GM19238 (cell line): ENCODE measurements around the gene C1QTNF3.
"Not testable (repeated sequence)": the region's sequence is repeated elsewhere in the genome, so short reads cannot be mapped to it uniquely, and the experiment has no call there.

Source experiments
- DNase-seq: peaks from one replicate; pipeline ENCODE4 v3.0.0; 2011; ENCODE audit warnings: low spot score; ENCODE audit not compliant: insufficient read length

The C1QTNF3 gene

DNA sequence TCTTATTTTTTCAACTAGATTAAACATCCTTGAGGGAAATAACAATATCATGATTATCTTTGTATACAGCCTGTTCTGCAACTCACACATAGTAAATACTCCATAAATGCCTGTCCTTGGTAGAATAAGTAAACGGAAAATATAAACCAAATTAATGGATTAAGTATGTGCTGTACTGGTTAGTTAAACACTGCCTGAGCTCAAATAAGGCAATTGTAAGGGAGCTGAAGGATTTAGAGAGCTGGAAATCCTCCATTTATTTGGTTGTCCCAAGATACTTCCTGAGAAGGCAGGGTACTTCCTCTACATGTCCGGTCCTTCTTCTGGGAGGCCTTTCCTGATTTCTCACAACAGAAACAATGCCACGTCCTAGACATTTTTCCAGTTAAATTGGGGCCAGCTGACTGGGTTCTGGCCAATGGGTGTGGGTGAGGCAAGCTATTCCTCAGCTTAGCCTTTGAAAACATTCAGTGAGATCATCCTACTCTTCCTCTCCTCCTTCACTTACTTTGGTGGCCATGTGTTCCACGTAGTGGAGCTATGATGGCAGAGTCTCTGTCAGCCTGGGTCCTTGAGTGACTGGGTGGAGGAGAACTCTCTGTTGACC is 8.5 kb upstream of the C1QTNF3 start:
- no peak for DNase-seq

DNA sequence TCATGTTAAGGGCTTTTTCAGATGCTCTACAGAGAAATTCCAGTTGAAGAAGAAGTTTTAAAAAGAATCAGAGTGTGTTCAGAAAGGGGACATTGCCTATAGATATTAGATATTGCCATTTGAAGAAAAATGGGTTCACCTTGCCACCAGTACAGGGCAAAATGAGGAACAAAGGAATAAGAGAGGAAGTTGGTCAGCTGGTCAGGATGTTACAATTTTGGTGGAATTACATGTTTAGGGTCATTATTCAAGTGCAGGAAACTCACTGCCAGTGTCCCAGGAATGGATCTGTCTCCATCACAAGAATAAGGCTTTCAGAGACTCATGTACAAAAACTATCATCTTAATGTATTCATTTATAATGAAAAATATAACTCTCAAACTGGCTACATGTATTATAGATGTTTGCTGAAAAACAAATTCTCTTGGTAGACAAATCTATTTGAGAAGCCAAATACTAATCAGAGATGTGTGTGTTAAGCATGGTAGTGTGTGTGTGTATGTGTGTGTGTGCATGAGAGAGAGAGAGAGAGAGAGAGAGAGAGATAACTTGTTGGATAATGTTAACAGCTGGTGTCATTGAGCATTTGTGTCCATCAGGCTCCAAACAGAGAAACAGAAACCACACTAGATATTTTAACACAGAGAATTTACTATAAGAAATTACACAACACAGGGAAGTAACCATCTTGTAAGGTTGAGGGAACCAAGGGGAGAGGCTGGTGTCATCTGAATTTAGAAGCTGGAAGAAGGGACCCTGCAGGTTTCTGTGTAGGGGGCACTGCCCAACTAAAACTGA is 5.0 kb upstream of the C1QTNF3 start:
- DNase-seq = no peak

DNA sequence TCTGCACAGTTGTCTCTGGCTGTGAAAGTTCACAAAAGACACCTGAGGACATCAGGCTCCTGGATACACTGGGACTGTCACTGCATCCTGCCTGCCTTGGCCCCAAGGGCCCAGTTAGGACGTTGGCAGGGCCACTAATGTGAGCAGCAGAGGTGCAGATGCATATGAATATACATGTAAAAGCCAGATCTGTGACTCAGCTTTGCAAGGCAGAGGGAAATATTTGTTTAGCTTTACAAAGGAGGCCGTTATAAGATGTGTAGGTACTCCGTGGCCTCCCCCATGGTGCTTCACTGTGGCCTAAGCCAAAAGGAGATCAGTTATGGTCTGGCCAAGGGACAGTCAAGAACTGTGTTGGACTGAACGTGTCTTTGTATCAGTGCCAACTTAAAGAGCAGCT is 4.1 kb upstream of the C1QTNF3 start:
- DNase-seq = no peak

DNA sequence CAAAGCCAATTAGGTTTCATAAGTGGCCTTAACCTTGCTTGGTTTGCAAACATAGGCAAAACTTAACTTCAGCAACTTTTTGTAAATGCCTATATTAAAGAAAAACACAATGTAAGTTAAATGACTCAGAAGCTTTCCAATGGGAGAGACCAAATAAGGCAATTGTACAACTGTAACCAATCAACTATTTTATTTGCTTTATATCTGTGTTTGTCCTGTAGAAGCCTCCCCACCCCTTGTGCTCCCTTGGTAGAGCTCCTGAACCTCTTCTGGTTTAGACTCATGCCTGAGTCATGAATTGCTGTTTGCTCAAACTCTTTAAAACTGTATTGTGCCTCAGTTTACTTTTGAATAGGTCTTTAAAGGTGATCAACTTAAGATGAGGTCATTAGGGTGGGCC is 3.0 kb upstream of the C1QTNF3 start:
- no peak for DNase-seq

DNA sequence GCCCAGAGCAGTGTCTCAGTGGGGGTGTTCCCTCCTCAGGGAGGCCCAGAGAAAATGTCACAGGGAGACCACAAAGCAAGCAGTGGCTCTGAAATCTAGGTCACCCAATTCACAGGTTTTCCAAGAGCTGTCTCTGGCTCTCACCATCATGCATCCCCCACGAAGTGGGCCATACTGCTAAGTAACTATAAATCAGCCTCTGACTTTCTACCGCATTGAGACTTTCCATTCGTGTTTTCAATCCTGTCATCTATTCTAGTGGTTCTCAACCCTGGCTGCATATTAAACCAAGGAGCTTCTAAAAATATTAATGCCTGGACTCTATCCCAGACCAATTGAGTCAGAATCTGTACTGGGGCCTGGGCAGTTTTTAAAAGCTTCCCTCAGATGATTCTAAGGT is 2.0 kb upstream of the C1QTNF3 start:
- DNase-seq = no peak

DNA sequence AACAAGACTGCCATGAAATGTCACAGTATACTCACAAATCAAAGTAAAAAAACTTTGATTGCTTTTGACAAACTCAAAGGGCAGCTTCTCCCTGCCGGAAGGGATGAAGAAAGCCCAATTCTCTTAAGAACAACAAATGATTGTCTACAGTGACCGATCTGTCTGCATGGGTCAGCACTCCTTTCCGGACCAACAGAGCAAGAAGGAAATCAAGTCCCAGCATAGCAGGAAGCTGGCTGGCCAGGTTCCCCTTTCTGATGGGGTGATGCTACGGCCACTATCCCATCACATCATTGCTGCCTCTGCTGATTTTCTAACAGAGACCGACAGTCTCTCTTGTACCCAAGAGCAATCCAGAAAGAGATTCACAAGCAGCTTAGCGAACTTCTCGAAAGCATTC is 692 bp downstream of the C1QTNF3 start:
- no peak for DNase-seq

DNA sequence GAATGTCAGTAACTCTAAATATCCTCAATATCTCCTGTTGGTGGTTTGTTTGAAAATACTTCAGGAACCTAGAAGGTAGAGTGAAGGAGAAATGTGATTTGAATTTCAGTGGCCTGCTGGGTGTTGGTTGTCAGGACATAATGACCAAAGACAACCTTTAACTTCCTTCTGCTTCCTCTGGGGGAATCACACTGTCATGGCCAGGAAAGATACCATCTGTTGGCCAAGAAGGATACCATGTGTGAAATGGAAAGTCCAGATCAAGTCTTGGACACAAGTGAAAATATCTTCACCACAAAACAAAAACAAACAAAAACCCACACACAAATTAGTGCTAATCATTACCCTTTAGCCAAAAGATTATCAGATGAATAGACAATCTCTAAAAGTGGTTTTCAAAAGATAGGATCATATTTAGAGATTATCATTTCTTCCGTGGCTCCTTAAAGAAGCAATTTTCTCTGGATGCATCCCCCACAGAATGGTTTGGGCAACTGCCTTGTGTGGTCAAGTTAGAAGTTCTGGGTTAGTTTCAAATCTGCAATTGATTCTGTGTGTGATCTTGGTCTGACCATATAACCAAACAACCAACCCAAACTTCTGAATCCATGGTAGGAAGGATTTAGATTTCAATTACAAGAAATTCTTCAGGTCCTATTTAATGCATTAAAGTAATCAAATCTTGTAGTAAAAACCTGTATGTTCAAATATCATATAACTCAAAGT is 1.6 kb downstream of the C1QTNF3 start:
- DNase-seq = no peak

DNA sequence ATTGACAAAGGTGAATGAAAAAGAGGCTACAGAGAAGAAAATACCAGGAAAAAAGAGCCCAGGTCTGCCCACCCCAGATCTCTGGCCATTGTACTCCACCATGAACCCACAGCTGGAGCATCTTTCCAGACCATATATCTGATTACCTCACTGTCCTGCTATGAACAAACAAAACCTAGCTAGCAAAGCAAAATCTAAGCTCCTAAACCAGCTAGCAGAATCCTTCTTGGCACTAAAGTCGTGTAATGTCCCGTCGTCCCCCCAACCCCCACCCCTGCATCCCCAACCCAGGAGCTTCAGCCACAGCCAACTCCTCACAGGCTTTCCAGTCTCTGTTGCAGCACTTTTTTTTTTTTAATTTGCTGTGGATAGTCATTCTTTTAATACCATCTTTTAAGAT is 2.5 kb downstream of the C1QTNF3 start:
- DNase-seq = no peak

DNA sequence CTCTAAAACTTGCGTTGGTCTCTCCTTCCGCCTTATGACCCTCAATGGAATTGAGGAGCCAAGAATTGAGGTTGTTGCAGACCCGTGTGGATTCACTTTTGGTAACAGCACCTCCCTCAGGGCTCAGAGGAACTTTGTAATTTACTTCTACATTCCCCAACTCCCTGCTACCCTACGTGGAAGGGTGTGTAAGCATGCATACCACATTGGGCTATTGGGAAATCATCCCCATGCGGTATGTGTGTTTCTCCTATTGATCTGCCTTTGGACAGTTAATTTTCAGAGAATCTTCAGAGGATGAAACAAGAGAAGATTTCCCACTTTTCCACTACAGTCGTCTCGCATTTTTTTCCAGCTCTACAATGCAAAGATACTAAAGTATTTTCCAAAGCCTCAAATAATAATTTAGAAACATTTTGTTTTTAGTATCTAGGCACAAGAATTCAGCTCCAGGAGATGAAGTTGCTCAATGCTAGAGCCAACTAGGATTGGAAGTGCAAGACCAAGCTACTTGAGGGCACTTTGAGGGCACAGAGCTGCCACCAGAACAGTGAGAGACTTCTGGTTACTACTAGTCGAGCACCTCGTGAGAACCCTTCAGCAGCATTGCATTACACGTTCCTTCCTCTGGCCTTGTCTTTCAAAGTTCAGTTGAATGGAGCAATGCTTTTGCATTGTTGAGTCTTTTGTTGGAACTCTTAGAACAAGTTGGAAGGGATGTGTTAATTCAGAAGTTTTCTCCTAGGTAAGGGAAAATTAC is 3.4 kb downstream of the C1QTNF3 start:
- DNase-seq = no peak

DNA sequence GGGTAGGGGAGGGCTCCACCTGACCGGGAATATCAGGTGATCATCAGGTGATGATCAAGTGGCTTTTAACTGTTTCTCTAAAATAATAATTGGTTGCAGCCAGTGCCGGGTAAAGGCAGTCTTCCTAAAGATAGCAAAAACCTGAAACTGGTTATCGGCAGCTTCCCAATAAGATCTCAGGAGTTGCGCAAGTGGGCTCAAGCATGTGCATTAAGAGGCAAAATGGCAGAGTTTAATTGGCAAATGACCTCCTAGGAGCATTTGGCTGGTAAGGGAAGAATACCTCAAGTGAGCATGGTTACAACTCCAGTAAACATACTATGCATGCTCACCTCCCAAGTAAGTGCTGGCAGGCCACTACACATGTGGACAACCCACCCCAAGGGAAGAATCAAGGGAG is 4.2 kb downstream of the C1QTNF3 start:
- no peak for DNase-seq

DNA sequence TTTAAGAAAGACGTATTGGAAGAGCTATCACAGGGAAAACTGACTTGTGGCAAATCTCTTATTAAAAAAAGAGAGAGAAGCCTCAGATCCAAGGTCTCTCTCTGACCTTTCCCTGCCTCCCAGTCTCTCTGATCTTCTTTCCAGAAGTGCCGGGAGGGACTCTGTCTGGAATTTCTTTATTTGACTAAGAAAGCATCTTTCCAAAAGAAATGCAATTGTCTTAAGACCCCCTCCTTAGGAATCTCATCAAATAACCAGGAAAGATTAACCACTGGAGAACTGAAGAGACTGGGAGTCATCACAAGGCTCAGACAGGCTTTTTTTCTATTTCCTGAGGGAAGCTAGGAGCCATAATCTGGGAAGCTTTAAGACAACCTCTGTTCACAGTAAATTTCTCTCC is 4.6 kb downstream of the C1QTNF3 start:
- no peak for DNase-seq

DNA sequence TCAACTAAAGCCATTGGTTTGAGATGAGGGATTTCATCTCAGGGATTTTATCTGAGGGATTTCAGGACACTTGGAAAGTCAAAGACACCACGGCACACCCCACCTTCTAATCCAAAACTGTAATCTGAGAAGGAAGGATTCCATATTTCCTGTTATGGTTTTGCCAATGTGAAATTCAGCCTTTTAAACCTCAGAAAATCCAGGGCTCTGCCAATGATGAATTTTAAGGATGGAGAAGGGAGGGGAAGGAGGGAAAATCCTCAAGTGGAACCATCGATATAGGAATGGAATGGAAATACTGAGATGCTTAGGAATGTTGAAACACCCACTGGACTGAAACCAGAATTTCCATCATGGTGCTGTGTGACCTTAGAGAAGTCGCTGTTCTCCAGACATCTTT is 5.3 kb downstream of the C1QTNF3 start:
- DNase-seq = no peak

DNA sequence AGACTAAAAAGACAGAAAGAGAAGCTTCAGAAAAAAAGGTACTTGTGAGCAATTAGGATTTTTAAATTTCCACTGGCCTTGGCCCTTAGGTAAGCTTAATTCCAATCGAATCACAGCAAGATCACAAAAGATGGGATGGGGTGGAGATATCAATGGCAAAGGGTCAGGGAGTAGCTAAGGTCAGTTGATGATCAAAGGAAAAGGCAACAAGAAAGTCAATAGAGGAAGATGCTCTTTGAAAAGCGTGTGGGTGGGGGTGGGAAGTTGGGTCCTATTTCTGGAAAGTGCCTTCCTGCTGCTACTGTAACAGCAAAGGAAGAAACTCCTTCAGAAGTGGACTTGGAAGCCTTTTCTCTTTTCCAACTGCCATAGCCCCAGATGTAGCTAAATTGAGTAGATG is 7.3 kb downstream of the C1QTNF3 start:
- no peak for DNase-seq

DNA sequence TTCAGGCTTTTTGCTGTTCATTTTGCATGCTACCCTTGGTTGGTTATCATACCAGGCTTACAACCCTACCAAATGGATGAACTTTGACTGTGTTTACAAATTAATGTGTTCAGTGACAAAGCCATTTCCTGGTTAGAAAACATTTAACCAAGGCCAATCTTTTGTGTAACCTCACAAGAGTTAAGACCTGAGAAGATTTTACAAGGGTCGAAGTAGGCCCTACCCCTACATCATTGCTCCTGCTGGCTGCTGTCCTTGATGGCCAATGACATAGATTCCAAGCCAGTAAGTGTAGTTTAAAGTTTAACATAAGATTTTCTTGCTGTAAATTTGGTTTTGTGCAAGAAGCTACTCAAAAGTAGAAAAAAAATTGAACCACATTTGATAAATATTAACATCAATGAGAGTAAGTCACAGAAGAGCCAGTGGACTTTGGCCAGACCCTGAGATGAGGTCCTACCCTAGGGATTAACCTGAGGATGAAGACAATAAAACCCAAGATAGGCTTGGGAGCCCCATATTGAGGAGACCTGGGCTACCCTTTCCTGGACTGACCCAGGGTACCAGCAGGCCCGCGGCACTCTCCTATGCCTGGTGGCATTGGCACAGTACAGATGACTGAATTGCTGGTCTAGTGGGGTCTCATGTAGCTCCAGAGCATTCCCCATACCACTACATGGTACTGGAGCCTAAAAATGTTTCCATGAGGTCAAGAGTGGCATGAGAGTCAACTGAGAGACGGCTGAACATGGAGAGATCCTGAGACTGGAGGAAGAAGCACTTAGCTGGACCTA is 8.3 kb downstream of the C1QTNF3 start:
- no peak for DNase-seq

DNA sequence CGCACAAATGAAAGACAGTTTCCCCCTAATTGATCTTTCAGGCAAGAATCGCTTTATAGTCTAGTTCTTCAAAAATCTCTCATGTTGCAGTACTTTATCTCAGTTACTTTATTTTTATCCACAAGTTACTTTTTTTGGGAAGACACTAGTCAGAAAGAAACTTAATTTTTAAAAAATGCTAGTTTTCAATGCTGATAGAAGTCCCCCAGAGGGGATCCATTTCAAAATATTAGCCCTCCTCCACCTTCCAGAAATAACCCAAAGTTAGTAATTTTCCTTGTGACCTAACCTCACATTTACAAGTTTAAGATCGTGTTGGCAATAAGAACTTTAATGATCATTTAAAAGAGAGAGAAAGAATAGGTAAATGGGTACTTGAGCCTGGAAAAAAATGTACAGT is 11.0 kb downstream of the C1QTNF3 start:
- no peak for DNase-seq

DNA sequence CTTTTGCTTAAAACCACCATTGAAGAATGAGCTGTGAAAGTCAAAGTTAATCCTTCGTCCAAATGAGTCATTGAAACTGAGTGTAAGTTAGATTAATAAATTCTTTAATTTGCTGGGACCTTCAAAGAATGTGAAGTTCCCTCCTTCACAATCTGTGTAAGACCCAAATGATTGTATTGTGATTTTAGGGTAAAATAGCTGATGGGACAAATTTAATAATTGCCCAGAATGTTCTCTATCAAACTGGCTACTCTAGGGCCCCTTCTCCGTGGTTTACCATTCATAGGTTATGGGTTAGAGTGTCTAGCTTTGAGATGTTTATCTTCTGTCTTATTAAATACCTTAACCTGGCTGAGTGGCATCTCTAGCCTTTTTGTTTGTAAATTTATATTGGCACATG is 11.9 kb downstream of the C1QTNF3 start:
- no peak for DNase-seq

DNA sequence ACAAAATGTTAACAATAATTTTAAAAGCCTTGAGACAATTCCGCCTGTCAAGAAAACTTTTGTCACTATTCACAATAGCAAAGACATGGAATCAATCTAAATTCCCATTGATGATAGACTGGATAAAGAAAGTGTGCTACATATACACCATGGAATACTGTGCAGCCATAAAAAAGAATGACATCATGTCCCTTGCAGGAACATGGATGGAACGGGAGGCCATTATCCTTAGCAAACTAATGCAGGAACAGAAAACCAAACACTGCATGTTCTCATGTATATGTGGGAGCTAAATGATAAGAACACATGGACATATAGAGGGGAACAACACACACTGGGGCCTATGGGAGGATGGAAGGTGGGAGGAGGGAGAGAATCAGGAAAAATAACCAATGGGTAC is 12.4 kb downstream of the C1QTNF3 start:
- not testable (repeated sequence) for DNase-seq

DNA sequence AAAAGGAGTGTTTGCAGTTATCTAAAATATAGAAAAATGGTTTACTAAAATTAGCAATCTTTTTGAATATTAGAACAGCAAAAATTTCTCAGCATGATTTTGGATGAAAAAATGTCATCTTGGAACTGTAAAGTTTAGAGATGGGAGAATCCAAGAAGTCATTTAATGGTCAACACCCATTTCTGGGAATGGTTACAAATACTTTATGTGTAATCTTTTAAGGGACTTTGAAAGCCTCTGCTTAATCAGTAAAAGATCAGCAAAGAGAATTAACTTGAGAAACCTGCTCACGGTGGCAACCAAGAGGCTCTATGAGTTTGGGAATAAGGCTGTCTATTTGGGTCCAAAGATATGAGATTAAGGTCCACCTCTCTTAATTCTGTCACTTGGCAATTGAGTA is 13.0 kb downstream of the C1QTNF3 start:
- no peak for DNase-seq

DNA sequence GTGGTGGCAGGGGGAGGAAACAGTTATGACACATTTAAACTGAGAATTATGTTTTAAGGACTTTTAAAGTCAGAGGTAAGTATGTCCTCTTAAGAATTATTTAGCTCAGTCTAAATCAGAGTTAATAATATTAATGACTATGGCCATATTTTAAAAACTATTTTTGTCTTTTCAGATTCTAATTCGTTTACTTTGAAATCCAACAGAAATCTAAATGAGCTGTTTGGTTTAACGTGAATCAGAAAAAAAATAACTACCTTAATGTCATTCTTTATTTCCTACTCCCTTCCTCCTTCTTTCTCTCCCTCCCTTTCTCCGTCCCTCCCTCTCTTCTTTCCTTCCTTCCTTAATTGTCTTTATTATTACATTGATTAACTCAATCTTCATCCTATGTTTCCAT is 14.7 kb downstream of the C1QTNF3 start:
- DNase-seq = no peak

DNA sequence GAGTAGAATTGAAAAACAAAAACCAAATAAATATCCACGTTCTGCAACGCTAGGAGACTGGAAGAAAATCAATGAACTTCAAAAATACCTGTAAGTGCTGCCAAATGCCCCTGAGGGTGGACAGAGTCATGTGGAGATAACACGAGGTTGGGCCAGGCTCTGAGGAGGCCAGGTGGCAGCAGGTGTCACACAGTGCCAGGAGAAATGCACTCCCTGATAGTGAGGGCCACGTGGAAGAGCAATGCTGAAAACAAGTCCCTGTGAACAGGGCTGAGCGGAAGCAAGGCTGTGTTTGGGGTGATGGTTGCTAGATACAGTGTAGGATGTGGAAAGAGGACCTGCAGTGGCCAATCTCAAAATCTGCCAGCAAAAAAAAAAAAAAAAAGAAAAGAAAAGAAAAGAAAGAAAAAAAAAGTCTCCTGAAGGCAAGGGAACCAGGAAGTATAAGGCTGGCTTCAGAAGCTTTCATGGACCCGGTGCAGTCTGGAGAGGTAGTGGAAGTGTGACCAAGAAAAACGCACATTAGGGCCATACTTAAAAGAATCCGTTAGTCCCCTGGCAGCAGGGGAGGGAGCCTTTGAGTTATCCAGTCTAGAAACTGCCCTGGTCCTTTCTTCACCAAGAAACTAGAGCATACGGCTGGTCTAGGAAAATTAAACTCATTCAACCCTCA is 16.8 kb downstream of the C1QTNF3 start:
- no peak for DNase-seq
